Caco-2 (cell line): ENCODE data around the gene GSG1. TPM values are rescaled to one million over a fixed set of nuclear protein-coding genes. Genes with fewer than 3 reads are reported as not detected.
"Not testable (repeated sequence)": the region's sequence is repeated elsewhere in the genome, so short reads cannot be mapped to it uniquely, and the experiment has no call there.

ENCODE experiments used
- BruUV-seq: library from RNA; stranded (reverse); fragments of 400-500 nt; replicated peaks from 2 replicates; lab custom pipeline; 2021; lab: Mats Ljungman, UMichigan
- CTCF ChIA-PET: fragments of 300-600 bp; sonication (Branson Sonifier 250); formaldehyde crosslinking; loops from one replicate; lab custom pipeline; 2022; ENCODE audit warnings: antibody characterized with exemption; lab: Charles Lee
- POLR2A ChIA-PET: fragments of 300-600 bp; sonication (Branson Sonifier 250); formaldehyde crosslinking; loops from one replicate; lab custom pipeline; 2022; ENCODE audit warnings: antibody characterized with exemption; lab: Charles Lee
- DNase-seq, 2 experiments: peaks; one replicate each; pipeline versions ENCODE4 v3.0.0 to v3.0.0-alpha.2; 2020 to 2022
- H3K27me3 ChIP-seq: replicated peaks from 2 replicates; pipeline ENCODE4 v1.6.0; 2011; ENCODE audit warnings: low read length; ENCODE audit not compliant: control insufficient read depth, insufficient read depth
- H3K36me3 ChIP-seq: 2 replicates; pipeline ENCODE4 v1.5.1; 2011; ENCODE audit warnings: low read length; ENCODE audit not compliant: control insufficient read depth, insufficient read depth
- H3K4me1 ChIP-seq: fragments of 250-450 bp; sonication (Bioruptor Pico); 2 replicates; pipeline ENCODE4 v1.5.1; 2020; ENCODE audit warnings: mild to moderate bottlenecking
- H3K4me3 ChIP-seq: 2 replicates; pipeline ENCODE4 v1.5.1; 2011; ENCODE audit warnings: low read depth, mild to moderate bottlenecking, control low read depth, low read length
- H3K9me3 ChIP-seq: fragments of 250-450 bp; sonication (Bioruptor Pico); 2 replicates; pipeline ENCODE4 v1.5.1; 2020; ENCODE audit warnings: mild to moderate bottlenecking, moderate library complexity
- H3K27ac Mint-ChIP-seq: one replicate; pipeline ENCODE4 v1.8.0; 2022; ENCODE audit warnings: mixed read lengths; ENCODE audit not compliant: unreplicated experiment
- H3K27me3 Mint-ChIP-seq: one replicate; pipeline ENCODE4 v1.8.0; 2022; ENCODE audit warnings: mixed read lengths; ENCODE audit not compliant: insufficient read depth, unreplicated experiment
- H3K36me3 Mint-ChIP-seq: one replicate; pipeline ENCODE4 v1.8.0; 2022; ENCODE audit warnings: mild to moderate bottlenecking, mixed read lengths; ENCODE audit not compliant: insufficient read depth, unreplicated experiment
- H3K4me1 Mint-ChIP-seq: one replicate; pipeline ENCODE4 v1.8.0; 2022; ENCODE audit warnings: low read depth, mixed read lengths; ENCODE audit not compliant: unreplicated experiment
- H3K4me3 Mint-ChIP-seq: one replicate; pipeline ENCODE4 v1.8.0; 2022; ENCODE audit warnings: mild to moderate bottlenecking, moderate library complexity, mixed read lengths; ENCODE audit not compliant: unreplicated experiment
- H3K9me3 Mint-ChIP-seq: one replicate; pipeline ENCODE4 v1.8.0; 2022; ENCODE audit warnings: mixed read lengths; ENCODE audit not compliant: unreplicated experiment
- intact Hi-C: fragments of 100-400 bp; cut with micrococcal nuclease; formaldehyde crosslinking; loops from one replicate; pipeline ENCODE4 v1.10.0; 2022; ENCODE audit not compliant: unreplicated experiment
- total RNA-seq: library from RNA; stranded (reverse); gene quantifications from 2 replicates; pipeline ENCODE4 v1.2.3, GENCODE V29; 2022
- TF ChIP-seq, protein P1 (sequence below), 2 experiments: fragments of 200-600 bp in 1 of 2; IDR thresholded peaks; 1 replicate in 1 of 2; 2 replicates in 1 of 2; pipeline versions ENCODE4 v1.5.1 to v1.8.0; 2011 to 2022; ENCODE audit warnings: antibody characterized with exemption in 1 of 2, control low read depth in 1 of 2, inconsistent platforms in 1 of 2, low read depth in 1 of 2, low read length in 1 of 2, mild to moderate bottlenecking in 1 of 2, moderate library complexity in 1 of 2; ENCODE audit not compliant: insufficient read depth in 1 of 2, severe bottlenecking in 1 of 2, unreplicated experiment in 1 of 2

Gene GSG1
- total RNA-seq, 1 experiment from 2014 or later, result not detected

DNA sequence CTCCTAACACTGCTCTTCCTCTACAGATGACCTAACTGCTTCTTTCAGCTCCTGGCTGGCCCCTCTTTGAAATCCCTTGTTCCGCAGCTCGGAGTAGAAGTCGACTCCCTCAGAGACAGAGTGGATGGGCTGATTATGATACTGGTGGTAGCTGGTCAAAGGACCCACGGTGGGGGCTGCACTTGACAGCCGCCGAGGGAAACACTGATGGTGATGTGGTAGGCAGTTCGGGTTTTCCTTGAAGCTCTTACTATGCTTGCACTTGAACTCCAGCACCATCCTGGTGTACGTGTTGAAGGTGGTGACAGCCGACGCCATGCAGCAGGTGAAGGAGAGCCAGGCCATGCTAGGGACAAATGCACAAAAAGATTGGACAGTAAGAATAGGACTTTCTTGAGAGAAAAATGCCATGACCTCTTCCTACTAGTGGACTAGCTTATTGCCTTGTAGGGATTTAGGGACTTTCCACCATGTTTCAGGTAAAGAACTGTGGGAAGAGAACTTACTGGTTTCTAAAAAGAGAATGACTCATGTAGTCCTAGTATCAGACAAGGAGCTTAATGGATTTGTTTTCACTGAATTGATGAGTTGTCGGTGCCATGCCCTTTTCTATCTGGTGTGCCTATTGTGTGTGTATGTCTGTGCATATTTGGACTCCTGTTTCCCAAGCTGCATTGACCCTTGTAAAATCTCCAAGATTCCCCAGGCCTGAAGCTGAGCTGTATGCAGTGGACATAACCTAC is 18.4 kb downstream of the GSG1 start:
- Histone ChIP-seq H3K4me1 (no peaks in the 10 kb centered on the region), H3K27me3 (no peaks in the 10 kb centered on the region), H3K36me3 (no peaks in the 10 kb centered on the region), H3K9me3 (no peaks in the 10 kb centered on the region), H3K4me3 (no peak overlapping the region)
- H3K36me3 Mint-ChIP-seq, result no peaks in the 10 kb centered on the region
- ChIA-PET POLR2A (no interaction called here), CTCF (interaction anchor here (0.9 kb wide), 1 partner anchor 164 kb away, joined by 3 read pairs; no protein-coding TSS in a partner anchor)
- no peak overlapping the region for H3K4me3 Mint-ChIP-seq
- intact Hi-C loops, result no loop called here
- H3K27me3 Mint-ChIP-seq, result no peaks in the 10 kb centered on the region
- DNase-seq, result no peak
- BruUV-seq, result no TSS peak
- TF ChIP-seq, protein P1, sequence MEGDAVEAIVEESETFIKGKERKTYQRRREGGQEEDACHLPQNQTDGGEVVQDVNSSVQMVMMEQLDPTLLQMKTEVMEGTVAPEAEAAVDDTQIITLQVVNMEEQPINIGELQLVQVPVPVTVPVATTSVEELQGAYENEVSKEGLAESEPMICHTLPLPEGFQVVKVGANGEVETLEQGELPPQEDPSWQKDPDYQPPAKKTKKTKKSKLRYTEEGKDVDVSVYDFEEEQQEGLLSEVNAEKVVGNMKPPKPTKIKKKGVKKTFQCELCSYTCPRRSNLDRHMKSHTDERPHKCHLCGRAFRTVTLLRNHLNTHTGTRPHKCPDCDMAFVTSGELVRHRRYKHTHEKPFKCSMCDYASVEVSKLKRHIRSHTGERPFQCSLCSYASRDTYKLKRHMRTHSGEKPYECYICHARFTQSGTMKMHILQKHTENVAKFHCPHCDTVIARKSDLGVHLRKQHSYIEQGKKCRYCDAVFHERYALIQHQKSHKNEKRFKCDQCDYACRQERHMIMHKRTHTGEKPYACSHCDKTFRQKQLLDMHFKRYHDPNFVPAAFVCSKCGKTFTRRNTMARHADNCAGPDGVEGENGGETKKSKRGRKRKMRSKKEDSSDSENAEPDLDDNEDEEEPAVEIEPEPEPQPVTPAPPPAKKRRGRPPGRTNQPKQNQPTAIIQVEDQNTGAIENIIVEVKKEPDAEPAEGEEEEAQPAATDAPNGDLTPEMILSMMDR (IDR thresholded peaks at IDR 0.05; ENCODE audit: insufficient read depth in 1 of 2, low read depth in 1 of 2, low read length in 1 of 2, severe bottlenecking in 1 of 2, unreplicated experiment in 1 of 2), result no peak
- no peaks in the 10 kb centered on the region for H3K9me3 Mint-ChIP-seq
- H3K4me1 Mint-ChIP-seq, result peaks cover 12% of the 10 kb centered on the region
- H3K27ac Mint-ChIP-seq, result no peak overlapping the region

DNA sequence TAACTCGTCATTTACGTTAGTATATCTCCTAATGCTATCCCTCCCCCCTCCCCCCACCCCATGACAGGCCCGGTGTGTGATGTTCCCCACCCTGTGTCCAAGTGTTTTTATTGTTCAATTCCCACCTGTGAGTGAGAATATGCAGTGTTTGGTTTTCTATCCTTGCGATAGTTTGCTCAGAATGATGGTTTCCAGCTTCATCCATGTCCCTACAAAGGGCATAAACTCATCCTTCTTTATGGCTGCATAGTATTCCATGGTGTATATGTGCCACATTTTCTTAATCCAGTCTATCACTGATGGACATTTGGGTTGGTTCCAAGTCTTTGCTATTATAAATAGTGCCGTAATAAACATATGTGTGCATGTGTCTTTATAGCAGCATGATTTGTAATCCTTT is 19.8 kb downstream of the GSG1 start:
- H3K27me3 Mint-ChIP-seq, H3K4me3 ChIP-seq, H3K4me3 Mint-ChIP-seq, H3K36me3 Mint-ChIP-seq, H3K9me3 ChIP-seq, POLR2A ChIA-PET, H3K36me3 ChIP-seq, BruUV-seq, CTCF ChIA-PET, H3K4me1 ChIP-seq, H3K27ac Mint-ChIP-seq, H3K27me3 ChIP-seq, H3K9me3 Mint-ChIP-seq, DNase-seq, intact Hi-C loops: not testable (repeated sequence)
- H3K4me1 Mint-ChIP-seq, result peaks cover 19% of the 10 kb centered on the region

DNA sequence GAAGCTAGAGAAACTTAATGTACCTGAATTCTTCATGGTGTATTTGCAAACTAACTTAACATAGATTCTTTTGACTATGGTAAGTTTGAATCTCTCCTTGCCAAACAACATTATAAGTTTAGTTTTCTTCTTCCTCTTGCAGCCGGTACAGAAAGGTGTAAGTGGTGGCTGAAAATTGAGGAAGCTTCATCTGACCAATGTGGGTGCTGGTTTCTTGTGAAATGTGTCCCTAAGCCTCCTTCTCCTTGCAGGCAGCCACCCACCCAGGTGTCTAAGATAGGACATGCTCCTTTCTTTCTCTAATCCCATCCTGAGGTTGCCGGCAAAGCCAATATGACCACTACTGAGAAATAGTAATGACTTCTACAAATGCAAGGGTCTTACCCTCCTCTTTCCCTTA is 20.6 kb downstream of the GSG1 start:
- Histone ChIP-seq H3K27me3 (no peaks in the 10 kb centered on the region), H3K36me3 (no peaks in the 10 kb centered on the region), H3K4me1 (no peaks in the 10 kb centered on the region), H3K9me3 (no peaks in the 10 kb centered on the region), H3K4me3 (no peak overlapping the region)
- TF ChIP-seq, protein P1 (IDR thresholded peaks at IDR 0.05; ENCODE audit: insufficient read depth in 1 of 2, low read depth in 1 of 2, low read length in 1 of 2, severe bottlenecking in 1 of 2, unreplicated experiment in 1 of 2), result no peak
- no TSS peak for BruUV-seq
- ChIA-PET CTCF (no interaction called here), POLR2A (no interaction called here)
- DNase-seq, result no peak
- peaks cover 6% of the 10 kb centered on the region for H3K36me3 Mint-ChIP-seq
- no peaks in the 10 kb centered on the region for H3K27me3 Mint-ChIP-seq
- H3K4me1 Mint-ChIP-seq, result peaks cover 19% of the 10 kb centered on the region
- no peaks in the 10 kb centered on the region for H3K9me3 Mint-ChIP-seq
- H3K4me3 Mint-ChIP-seq, result no peak overlapping the region
- intact Hi-C loops, result no loop called here
- no peak overlapping the region for H3K27ac Mint-ChIP-seq
